GM18951 (cell line): Measurements from ENCODE around the gene RNPEPL1.

Source experiments
- POLR2A ChIP-seq: IDR thresholded peaks from 4 replicates; pipeline ENCODE4 v1.6.1; 2011; ENCODE audit warnings: mild to moderate bottlenecking; ENCODE audit not compliant: insufficient read length, insufficient read depth; ENCODE audit errors: extremely low read depth
- in situ Hi-C: fragments of 300-500 bp; cut with MboI; formaldehyde crosslinking; loops from one replicate; pipeline ENCODE4 v1.12.0; 2022; ENCODE audit warnings: low sequenced_read_pairs, mixed read lengths, inconsistent platforms; ENCODE audit not compliant: unreplicated experiment

Gene RNPEPL1

GRCh38 chr2:240623531-240624010, 55.3 kb downstream of the RNPEPL1 start:
- in situ Hi-C loops: no loop called here
- TF ChIP-seq POLR2A: no peak

DNA sequence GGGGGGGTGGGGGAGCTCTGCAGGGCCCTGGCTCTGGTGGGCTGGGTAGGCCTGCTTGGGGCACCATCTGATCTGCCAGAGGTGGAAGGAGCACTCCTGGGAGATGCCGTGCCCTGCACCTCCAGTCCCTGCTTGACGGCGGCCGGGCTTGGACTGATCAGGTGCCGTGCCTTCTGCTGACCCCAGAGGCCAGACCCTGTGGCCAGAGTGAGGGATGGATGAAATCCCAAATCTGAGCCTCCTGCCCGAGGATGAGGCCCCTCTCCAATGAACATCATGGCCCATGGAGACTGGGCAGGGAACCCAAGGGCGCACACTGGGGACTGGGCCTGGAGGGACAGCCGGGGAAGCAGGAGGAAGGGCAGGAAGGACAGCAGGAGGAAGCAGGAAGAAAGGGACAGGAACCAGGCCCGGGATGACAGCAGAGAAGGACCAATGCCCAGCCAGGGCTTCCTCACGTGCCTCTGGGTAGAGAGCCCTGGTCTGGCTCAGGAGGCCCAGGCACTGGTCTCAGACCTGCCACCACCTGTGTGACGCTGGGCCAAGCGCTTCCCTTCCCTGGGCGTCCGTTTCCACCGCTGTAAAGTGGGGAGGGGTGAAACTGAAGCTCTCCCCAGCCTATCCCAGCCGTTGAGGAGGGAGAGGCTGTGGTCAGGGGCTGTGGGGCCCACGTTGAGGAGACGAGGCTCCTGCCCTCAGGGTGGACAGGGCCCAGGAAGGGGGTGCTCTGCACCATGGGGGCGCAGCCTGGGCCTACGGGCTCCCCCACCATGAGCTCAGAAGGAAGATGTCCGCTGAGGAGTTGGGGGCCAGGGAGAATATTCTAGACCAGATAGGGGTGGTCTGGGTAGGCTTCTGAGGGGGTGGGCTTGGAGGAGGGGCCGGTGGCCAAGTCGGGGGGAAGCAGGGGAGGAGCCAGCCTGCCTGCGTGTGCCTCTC, 56.0 kb downstream of the RNPEPL1 start:
- in situ Hi-C loops: no loop called here
- TF ChIP-seq POLR2A: no peak

- in situ Hi-C loops: no loop called here
Observed at GRCh38 chr2:240624950-240625621, 56.8 kb downstream of the RNPEPL1 start, which contains the start of gene GPR35. Gene GPR35, plus strand, starts transcription at chr2:240625480. Its CDS starts 4,473 bp downstream, at chr2:240629953.

DNA sequence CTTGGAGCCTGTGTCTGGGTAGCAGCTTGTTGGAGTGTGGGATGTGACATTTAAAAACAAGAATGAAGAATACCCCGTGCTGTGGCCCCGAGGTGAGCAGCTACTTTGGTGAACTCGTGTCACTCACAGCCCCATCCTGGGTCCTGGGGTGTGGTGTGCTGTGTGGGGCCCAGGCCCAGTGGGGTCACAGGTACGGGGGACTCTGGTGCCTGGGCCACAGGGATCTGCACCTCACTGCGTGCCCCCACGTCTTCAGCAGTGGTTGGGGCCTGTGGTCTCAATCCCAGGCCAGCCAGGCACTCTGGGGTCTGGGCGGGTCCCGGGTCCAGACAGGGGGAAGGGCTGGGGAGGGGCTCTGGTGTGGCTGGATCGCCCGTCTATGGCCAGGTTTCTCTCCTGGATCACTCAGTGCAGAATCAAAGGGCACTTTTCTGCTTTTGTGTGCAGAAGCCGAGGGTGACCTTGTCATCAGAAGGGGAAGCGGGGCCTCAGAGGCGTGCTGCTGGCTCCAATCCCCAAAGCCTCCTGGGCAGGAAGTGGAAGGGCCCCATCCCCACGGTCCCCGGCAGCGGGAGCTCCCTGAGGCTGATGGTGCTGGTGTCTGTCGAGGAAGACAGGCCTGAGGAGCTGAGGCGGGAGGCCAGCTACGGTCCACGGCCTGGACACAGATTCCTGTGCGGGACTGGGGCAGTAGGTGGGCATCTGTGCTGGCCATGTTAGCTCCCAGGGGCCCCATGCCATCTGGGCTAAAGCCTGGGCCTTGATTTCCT, 58.4 kb downstream of the RNPEPL1 start:
- no peak for TF ChIP-seq POLR2A
- in situ Hi-C loops: no loop called here

More at GRCh38 chr2:240624950-240625621, 56.8 kb downstream of the RNPEPL1 start, which contains the start of gene GPR35:
- TF ChIP-seq POLR2A: no peak

DNA sequence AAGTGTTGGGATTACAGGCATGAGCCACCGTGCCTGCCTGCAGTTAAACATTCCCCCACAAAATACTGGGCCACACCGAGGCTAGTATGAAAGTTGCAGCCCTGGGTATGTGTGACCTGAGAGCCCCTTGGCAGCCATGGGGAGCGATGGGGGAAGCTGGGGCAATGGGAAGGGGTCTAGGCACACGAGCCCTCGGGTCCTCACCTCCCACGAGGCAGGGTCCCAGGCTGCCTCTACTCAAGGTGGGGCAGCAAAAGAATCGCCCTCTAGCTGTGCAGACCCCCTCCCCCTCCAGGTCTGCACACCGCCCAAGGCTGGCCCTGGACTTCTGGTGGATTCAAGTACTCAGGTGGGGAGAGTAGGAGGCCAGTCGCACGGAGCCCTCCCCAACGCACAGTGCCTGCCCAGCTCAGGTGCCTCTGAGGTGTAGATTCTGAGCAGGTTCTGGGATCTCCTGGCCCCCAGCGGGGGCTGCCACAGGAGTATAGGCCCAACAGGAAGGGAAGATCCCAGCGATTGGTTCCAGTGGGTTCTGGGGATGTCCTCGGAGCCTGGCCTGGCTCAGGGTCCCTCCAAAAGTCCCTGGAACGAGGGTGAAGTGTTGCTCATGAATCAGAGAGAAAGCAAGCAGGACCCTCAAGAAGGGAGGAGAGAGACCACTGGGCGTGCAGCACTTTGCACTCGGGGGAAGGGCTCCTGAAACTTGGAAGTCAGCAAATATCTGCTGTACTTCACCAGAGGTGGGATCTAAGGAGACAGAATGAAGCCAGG, 59.6 kb downstream of the RNPEPL1 start:
- TF ChIP-seq POLR2A: no peak
- in situ Hi-C loops: no loop called here

- no peak for TF ChIP-seq POLR2A
Observed at GRCh38 chr2:240628507-240628807, 60.2 kb downstream of the RNPEPL1 start.

GRCh38 chr2:240628808-240629618, 60.7 kb downstream of the RNPEPL1 start:
- in situ Hi-C loops: no loop called here
- TF ChIP-seq POLR2A: no peak

More at GRCh38 chr2:240628507-240628807, 60.2 kb downstream of the RNPEPL1 start:
- in situ Hi-C loops: no loop called here

GRCh38 chr2:240629619-240629967, 61.3 kb downstream of the RNPEPL1 start:
- in situ Hi-C loops: no loop called here
- TF ChIP-seq POLR2A: no peak

DNA sequence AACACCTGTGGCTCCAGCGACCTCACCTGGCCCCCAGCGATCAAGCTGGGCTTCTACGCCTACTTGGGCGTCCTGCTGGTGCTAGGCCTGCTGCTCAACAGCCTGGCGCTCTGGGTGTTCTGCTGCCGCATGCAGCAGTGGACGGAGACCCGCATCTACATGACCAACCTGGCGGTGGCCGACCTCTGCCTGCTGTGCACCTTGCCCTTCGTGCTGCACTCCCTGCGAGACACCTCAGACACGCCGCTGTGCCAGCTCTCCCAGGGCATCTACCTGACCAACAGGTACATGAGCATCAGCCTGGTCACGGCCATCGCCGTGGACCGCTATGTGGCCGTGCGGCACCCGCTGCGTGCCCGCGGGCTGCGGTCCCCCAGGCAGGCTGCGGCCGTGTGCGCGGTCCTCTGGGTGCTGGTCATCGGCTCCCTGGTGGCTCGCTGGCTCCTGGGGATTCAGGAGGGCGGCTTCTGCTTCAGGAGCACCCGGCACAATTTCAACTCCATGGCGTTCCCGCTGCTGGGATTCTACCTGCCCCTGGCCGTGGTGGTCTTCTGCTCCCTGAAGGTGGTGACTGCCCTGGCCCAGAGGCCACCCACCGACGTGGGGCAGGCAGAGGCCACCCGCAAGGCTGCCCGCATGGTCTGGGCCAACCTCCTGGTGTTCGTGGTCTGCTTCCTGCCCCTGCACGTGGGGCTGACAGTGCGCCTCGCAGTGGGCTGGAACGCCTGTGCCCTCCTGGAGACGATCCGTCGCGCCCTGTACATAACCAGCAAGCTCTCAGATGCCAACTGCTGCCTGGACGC, 61.9 kb downstream of the RNPEPL1 start:
- TF ChIP-seq POLR2A: no peak
- in situ Hi-C loops: no loop called here
